Measurements from ENCODE around the gene FAM98B. TPM values are rescaled to one million over a fixed set of nuclear protein-coding genes. Genes with fewer than 3 reads are reported as not detected.

The FAM98B gene
- total and polyA plus RNA-seq, 9 of the 15 experiments (the other 6 are each of a cell fraction or from before 2014, with no cell fraction given) = 3.1 to 42.0 (median 9.4) TPM

GRCh38 chr15:38464675-38465074, 10.7 kb downstream of the FAM98B start:
- CTCF ChIA-PET (ENCODE audit: low intra/inter-chr PET ratio) = no interaction called here
- DNase-seq (ENCODE audit: extremely low read depth in 1 of 4, low spot score in 3 of 4) (no peak), FAIRE-seq (no peak), ATAC-seq (no peak)
- Histone ChIP-seq H3K36me3 (ENCODE audit: control insufficient read depth, insufficient read depth, low read length) (peaks cover 19% of the 10 kb centered on the region; the same call in 1 of the 3 replicates), H2AFZ (ENCODE audit: low read depth, low read length) (no peak overlapping the region), H3K9ac (ENCODE audit: insufficient read depth in 1 of 2, low read depth in 2 of 2, low read length in 2 of 2) (no peak overlapping the region), H3K4me1 (replicated peaks in 1 of 2; ENCODE audit: control insufficient read depth in 2 of 2, insufficient read depth in 2 of 2, low read length in 2 of 2) (no peaks in the 10 kb centered on the region), H3K27ac (ENCODE audit: extremely low read depth, low read depth, low read length) (no peak overlapping the region), H3K4me3 (no peak overlapping the region), H3K9me3 (replicated peaks; ENCODE audit: control insufficient read depth, insufficient read depth, low read depth, low read length) (no peaks in the 10 kb centered on the region), H3K4me2 (ENCODE audit: insufficient read depth, low read length) (no peak overlapping the region), H3K79me2 (ENCODE audit: control insufficient read depth, insufficient read depth, low read length) (peaks cover 46% of the 10 kb centered on the region), H4K20me1 (replicated peaks; ENCODE audit: control insufficient read depth, insufficient read depth, low read length) (no peaks in the 10 kb centered on the region; the same call in 1 of the 2 replicates), H3K27me3 (ENCODE audit: control insufficient read depth in 2 of 2, insufficient read depth in 2 of 2, low read length in 2 of 2) (no peaks in the 10 kb centered on the region), H3K9me1 (ENCODE audit: control insufficient read depth, insufficient read depth, low read length) (no peaks in the 10 kb centered on the region)
- TF ChIP-seq RERE (CRISPR knock-in tag; IDR thresholded peaks at IDR 0.05; ENCODE audit: borderline replicate concordance) = no peak
- no peak for TF ChIP-seq PTRF (tag; IDR thresholded peaks at IDR 0.05)
- no peak for TF ChIP-seq ARHGAP35 (IDR thresholded peaks at IDR 0.05; ENCODE audit: partially characterized antibody)
- no peak for TF ChIP-seq ARID1B (IDR thresholded peaks at IDR 0.05)
- in situ Hi-C loops (cut with MboI) (no loop called here), intact Hi-C loops (cut with micrococcal nuclease) (no loop called here)
- WGBS (ENCODE audit: insufficient coverage, low coverage, missing lambda C conversion rate) = 81% methylated on average over 4 of the region's 4 CpGs
- no TSS peak for BruUV-seq (replicated peaks)
- POLR2A ChIA-PET = interaction anchor here (1.4 to 3.8 kb wide), 3 partner anchors 10 to 35 kb away, joined by 3 to 14 read pairs (median 3); partner anchors contain the start of gene FAM98B
